Activated T-helper 1 cell treated with anti-CD3 and anti-CD28 coated beads, Interleukin-2, amount 50 U/mL, for 16 hours (primary cell): ENCODE results near the gene NCAPH2.

ENCODE experiments used
- DNase-seq, 2 donors: peaks; one replicate each; pipeline ENCODE4 v3.0.0-alpha.2; 2020; ENCODE audit warnings: low read depth in 1 of 2, low spot score in 1 of 2

The NCAPH2 gene

DNA sequence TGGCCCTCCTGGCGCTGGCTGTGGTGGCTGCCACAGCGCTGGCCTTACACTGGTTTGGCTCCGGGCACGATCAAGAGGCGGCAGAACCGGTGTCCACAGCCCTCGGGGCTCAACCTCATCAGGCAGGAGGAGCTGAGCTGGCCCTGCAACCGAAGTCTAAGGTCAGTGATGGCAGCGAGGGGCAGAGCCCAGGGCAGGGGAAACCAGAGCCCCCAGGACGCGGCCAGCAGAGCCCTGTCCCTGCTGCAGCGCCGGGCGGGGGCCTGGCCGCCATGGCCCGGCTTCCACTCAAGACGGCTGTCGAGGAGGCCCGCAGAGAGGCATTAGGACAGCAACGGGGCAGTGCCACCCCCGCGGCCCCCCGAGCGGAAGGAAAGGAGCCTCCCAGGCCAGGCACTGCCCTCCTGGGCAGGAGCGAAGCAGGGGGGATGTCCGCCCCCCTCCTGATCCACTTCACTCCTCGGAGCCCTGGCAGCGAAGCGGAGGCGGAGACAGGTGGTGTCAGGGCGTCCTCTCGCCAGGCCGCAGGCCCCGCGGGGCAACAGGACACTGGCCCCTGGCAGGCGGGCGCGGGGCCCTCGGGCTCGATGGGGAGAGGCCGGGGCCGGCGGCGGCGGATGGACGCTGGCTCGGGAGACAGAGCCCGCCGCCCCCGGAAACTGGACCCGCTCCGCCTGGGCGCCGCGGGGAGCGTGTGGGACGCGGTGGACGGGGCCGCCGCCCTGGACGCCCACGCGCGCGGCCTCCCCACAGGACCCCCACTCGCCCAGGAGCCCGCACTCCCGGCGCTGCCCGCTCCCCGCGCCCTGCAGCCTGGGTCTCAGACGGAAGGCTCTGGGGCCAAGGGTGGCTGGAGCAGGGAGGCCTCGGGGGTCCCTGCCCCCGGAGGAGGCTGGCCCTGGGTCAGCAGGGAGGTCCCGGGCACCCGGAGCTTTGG is 38.6 kb downstream of the NCAPH2 start:
- no peak for DNase-seq

DNA sequence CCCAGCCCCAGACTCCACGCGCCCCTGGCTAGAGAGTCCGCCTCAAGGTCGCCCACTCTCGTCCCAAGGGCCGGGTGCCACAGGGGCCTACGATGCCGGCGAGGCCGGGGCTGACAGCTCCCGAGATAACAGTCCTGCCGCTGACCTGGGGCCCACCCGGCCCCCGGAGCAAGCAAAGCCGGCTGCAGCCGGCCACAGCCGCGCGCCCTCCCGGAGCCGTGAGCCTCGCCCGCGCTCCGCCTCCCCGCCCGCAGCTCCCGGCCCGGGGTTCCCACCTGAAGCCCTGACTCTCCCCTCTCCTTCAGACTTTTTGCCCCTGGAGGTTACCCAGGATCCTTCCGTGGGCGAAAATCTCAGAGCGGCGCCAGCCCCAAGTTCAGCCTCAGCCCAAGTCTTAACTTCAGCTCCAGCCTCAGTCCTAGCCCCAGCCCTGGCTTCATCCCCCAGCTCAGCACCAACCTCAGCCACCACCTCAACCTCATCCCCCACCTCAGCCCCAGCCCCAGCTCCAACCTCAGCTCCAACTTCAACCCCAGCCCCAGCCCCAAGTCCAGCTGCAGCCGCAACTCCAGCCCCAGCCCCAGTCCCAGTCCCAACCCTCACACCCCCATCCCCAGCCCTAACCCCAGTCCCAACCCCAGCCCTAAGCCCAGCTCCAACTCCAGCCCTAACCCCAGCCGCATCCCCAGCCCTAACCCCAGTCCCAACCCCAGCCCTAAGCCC is 39.4 kb downstream of the NCAPH2 start:
- no peak for DNase-seq

DNA sequence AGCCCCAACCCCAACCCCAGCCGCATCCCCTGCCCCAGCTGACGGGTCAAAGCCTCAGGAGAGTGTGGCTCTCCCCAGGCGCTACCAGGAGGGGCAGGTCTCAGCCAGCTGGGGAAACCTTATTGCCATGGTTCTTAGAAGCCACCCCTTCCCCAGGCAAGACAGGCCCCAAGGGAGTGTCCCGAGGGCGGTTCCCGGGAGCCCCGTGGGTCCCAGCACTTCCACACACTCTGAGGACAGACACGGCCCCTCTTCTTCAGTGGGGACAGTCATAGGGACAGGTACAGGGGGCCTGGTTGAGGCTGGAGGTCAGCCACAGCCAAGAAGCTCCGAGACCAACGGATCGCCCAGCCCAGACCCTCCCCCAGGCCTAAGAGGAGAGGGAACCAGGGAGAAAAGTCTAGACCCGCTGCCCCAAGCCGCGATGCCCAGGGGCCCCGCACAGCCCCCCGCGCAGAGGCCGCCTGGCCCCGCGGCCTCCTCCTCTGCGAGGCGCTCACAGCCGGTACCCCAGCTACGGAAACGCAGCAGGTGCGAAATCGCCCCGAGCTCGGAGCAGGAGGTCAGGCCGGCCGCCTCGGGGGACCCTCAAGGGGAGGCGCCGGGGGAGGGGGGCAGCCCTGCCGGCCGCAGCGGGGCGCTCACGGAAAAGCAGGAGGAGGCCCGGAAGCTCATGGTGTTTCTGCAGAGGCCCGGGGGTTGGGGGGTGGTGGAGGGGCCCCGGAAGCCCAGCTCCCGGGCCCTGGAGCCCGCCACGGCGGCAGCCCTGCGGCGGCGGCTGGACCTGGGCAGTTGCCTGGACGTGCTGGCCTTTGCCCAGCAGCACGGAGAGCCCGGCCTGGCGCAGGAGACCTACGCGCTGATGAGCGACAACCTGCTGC is 40.3 kb downstream of the NCAPH2 start:
- DNase-seq, result peak; percentile 43 to 51

DNA sequence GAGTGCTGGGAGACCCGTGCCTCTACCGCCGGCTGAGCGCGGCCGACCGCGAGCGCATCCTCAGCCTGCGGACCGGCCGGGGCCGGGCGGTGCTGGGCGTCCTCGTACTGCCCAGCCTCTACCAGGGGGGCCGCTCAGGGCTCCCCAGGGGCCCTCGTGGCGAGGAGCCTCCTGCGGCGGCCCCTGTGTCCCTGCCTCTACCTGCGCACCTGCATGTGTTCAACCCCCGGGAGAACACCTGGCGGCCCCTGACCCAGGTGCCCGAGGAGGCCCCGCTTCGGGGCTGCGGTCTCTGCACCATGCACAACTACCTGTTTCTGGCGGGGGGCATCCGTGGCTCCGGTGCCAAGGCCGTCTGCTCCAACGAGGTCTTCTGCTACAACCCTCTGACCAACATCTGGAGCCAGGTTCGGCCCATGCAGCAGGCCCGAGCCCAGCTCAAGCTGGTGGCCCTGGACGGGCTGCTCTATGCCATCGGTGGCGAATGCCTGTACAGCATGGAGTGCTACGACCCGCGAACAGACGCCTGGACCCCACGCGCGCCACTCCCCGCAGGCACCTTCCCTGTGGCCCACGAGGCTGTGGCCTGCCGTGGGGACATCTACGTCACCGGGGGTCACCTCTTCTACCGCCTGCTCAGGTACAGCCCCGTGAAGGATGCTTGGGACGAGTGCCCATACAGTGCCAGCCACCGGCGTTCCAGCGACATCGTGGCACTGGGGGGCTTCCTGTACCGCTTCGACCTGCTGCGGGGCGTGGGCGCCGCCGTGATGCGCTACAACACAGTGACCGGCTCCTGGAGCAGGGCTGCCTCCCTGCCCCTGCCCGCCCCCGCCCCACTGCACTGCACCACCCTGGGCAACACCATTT is 41.1 kb downstream of the NCAPH2 start:
- no peak for DNase-seq

DNA sequence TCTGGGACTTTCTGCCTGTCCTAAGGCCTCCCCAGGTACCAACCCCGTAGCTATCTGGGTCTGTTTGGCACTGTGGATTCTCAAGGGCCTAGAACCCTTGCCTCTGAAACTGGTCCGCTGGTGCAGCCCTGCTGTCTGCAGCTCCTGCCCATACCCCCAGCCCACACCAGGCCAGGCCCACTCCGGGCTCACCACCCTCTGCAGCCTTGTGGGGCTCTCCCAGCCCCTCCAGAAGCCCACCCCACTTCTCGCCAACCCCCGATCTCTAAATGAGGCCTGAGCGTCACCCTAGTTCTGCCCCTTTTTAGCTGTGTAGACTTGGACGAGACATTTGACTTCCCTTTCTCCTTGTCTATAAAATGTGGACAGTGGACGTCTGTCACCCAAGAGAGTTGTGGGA is 42.4 kb downstream of the NCAPH2 start:
- no peak for DNase-seq

DNA sequence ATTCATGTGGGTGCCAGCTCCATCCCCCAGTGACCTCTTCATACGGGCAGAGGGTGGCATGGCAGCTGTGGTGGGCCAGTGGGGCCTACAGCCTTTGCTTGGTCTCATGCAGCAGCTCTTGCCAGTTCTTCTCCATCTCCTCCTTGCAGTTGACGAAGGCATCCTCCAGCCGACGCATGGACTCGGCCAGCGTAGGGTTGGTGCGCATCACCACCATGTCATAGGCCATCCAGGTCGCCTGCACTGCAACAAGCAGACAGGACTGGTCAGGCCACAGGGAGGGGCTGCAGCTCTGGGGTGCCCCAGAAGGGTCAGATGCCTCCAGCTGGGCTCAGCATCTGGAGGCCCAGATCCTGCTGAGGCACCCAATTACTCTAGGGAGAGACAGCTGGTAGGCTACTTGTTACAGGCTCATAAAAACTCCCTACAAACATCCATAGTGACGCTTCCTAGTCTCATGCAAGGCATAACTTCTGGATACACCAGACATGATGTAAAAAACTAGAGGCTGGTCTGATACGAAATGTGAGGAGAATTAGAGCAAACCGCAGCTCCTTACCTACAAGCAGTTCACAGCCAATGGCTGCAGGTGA is 43.2 kb downstream of the NCAPH2 start:
- no peak for DNase-seq

DNA sequence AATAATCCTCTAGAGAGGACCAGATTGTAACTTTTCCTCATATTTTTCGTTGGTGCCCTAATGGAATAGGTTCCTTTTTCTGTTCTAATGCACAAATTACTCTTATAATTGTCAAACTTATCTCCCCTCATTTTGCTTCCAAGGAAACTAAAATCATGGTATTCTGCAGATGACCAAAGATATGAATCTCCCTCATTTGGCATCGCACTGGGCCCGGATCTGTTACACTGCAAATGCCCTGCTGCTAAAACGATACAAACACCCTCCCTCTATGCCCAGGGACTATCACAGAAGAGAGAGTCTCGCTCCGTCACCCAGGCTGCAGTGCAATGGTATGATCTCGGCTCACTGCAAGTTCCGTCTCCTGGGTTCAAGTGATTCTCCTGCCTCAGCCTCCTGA is 45.3 kb downstream of the NCAPH2 start:
- no peak for DNase-seq

DNA sequence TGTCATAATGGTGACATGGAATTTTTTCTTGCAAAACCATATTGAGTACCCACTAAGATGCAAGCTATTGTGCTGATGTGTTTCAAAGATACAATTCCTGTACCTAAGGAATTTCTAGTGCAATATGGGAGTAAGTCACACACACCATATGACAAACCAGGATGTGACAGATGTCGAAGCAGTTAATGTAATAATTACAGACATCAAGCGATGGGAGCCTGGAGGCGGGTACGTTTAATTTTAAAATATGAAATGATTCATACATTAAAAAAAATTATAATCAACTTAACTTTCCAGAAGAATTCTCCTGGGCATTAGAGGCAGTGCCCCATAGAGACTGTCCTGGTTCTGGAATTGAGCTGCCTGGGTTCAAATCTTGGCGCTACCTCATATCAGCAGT is 48.7 kb downstream of the NCAPH2 start:
- no peak for DNase-seq

DNA sequence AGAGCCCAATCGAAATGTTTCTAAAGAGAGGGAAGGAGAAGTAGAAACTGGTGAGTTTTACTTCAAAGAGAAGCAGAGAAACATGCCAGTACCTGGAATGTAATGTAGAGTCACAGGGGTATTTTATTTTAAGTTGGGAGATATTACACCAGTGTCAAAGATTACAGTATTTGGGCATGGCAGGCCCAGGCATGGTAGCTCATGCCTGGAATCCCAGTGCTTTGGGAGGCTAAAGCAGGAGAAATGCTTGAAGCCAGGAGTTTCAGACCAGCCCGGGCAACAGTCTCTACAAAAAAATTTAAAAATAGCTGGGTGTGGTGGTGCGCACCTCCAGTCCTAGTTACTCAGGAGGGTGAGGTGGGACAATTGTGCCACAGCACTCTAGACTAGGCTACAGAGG is 52.0 kb downstream of the NCAPH2 start:
- DNase-seq, result no peak

DNA sequence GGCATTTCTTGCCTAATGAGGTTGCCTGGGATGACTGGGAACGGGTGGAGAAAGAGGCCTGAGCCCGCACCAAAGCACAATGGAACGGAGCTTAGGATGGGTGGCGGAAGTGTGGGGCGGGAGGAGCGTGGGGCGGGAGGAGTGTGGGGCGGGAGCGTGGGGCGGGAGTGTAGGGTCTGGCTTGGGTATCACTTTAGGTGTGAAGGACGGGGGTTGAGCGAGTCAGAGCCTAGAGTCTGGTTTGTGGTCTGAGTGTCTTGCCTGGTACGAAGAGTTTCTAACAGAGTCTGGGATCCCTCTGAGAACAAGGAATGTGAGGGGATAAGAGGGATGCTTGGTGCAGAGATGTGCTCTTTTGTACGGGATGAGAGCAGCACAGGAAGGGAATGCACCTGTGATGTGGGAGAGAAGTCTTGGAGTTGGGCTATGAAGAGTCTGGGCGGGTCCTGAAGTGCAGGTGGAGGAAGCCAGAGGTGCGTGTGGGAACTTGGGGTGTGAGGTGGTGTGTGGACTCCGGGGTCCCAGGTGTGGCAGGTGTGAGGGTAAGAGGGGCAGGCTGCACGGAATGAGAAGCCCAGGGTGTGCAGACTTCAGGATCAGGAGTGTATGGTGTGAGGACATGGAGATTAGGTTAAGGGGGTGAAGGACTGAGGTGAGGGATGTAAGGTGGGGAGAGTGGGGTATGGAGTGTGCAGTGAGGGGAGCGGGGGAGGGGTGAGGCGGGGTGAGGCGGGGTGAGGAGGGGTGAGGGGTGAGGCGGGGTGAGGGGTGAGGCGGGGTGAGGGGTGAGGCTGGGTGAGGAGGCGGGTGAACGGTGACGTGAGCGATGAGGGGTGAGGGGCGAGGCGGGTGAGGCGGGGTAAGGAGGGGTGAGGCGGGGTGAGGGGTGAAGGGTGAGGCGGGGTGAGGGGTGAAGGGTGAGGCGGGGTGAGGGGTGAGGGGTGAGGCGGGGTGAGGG is 53.7 kb downstream of the NCAPH2 start:
- no peak for DNase-seq

DNA sequence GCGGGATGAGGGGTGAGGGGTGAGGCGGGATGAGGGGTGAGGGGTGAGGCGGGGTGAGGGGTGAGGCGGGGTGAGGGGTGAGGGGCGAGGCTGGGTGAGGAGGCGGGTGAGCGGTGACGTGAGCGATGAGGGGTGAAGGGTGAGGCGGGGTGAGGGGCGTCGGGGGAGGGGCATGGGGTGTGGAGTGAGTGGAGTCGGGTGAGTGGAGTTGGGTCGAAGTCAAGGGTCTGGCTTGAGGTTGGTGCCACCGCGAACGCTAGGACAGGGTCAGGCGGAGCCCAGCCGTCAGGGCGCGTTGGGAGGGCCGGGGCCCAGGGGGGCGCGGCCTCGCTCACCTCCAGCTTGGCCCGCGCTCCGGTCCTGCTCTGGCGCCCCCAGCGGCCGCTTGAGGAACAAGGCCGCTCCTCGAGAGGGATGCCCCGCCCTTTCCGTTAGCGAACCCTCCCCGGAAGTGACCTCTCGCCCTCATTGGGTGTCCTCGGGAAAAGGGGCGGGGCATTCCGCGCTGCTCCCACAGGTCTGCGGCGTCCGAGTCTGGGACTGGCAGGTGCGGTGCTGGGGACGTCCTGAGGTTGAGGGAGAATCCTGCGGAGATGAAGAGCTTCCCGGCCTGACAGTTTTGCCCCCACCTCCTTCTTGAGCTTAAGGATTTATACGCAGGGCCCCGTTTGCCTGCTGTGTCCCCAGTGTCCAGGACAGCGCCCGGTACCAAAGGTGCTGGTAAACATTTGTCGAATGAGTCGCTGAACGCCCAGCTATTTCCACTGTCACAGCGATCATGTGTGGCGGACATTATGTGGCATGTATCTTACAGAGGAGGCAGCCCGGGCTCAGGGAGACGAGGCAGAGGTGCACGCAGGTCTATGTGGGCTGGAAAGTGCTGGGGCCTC is 54.7 kb downstream of the NCAPH2 start, which contains the start of gene SYCE3:
TSS of gene SYCE3 (minus strand) at position 397 of the 890 bp plus-strand sequence. CDS start 6,514 bp downstream, outside the sequence.
- peak; percentile 94 to 95 for DNase-seq

DNA sequence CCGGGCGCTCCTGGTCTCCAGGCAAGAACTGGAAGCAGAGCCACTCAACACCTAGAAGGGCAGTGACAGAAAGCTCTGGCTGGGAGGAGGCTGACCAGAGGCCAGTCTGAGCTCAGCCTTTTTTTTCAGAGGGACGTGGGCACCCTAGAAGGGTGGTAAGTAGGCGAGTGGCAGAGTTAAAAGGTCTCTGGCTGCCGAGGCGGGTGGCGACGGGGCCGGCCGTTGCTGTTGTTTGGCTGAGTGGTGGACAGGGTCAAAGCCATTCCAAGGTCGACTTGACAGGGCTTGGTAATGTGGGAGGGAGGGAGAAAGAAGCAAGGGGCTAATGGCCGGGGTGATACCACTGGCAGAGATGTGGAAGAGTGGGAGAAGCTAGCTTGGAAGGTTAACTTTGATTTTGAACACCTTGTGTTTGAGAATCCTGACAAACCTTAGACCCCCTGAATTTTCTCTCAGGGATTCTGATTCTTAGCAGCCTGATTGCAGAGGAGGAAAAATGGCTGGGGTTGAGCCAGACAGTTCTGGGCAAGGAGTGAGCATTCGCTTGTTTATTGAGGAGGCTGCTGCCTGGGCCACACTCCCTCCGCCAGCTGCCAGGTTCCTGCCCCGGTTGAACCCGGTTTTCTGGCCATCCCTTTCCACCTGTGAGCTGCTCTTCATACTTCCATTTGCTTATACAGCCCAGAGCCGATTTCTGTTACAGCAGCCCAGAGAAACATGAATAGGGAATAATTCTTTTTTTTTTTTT is 55.6 kb downstream of the NCAPH2 start:
- no peak for DNase-seq

DNA sequence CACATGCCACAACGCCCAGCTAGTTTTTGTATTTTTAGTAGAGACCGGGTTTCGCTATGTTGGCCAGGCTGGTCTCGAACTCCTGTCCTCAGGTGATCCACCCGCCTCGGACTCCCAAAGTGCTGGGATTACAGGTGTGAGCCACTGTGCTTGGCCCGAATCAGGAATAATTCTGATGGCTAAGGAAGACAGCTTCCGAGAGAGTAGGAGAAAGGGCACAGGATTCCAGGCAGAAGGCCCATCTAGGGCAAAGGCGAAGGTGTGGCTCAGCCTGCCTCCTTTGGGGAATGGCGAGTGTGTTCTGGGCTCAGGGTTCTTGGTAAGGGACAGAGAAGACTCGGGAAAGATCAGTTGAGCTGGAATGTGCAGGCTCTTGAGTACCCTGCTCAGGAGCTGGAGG is 56.3 kb downstream of the NCAPH2 start:
- no peak for DNase-seq

DNA sequence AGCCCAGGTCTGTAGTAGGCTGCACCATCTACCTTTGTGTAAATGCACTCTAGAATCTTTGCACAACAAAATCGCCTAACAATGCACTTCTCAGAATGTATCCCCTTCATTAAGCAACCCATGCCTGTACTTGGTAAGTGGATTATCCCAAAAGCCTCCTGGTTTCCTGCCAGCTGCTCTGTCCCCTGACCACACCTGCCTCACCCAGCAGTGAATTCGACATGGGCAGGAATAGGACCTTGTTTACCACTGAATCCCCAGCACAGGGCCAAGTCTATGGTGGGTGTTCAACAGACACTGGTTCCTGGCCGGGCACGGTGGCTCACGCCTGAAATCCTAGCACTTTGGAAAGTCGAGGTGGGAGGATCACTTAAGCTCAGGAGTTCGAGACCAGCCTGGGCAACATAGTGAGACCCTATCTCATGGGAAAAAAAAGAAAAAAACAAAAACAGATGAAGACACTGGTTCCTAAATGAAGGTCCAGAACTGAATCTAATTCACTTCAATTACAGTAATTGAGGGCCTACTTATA is 59.8 kb downstream of the NCAPH2 start:
- no peak for DNase-seq

DNA sequence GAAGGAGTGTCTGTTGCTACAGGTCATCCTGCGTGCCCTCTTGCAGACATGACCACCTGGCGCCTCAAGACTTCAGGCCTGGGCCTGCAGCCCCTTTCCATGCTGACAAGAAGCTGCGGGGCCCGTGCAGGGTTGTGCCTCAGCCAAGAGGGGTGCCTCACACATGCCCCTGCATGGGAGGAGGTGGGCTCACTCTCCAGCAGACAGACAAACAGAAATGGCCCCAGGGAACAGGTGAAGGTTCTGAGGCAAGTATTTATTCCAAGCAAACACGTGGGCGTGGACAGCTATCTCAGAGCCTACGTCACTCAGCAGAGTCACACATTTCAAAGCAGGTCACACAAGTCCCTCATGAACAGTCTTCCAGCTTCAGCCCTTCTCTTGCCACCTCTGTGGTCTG is 60.6 kb downstream of the NCAPH2 start:
- DNase-seq, result no peak

DNA sequence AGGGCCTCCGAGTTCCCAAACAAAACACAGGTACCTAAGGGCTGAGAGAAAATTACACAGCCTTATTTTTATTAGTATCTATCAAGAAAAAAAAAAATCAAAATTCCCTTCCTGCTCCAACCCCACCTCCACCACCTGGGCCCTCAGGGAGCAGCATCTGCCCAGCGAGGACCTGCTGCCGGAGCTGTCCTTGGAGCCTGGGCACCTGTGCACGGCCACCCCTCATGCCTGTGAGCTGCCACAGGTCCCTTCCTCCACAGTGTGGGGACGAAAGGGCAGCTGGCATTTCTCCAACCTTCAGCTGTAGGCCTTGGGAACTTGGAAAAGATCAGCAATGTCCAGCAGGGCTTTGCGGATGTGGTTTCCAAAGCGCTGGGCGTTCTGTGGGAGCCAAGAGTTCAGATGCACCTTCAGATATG is 61.0 kb downstream of the NCAPH2 start:
- no peak for DNase-seq
